Liver (tissue), 3 donors: ENCODE data around the gene ACTR2.

Experiments
- CTCF ChIP-seq: fragments of 150-350 bp; IDR thresholded peaks from 2 replicates; pipeline ENCODE4 v1.5.1; 2017; ENCODE audit warnings: improper control_type of control experiment, low read depth, low read length; ENCODE audit not compliant: missing input control
- GABPA ChIP-seq, 2 donors: IDR thresholded peaks in 1 of 2; conservative IDR thresholded peaks in 1 of 2; 2 replicates each; pipeline ENCODE4 v1.6.1; 2016; ENCODE audit warnings: antibody characterized with exemption in 2 of 2, mild to moderate bottlenecking in 1 of 2, moderate library complexity in 1 of 2
- JUND ChIP-seq, 2 donors: IDR thresholded peaks; 2 replicates each; pipeline ENCODE4 v1.6.1; 2016; ENCODE audit warnings: antibody characterized with exemption in 2 of 2
- MAX ChIP-seq: IDR thresholded peaks from 2 replicates; pipeline ENCODE4 v1.6.1; 2016; ENCODE audit warnings: antibody characterized with exemption
- TAF1 ChIP-seq: conservative IDR thresholded peaks from 2 replicates; pipeline ENCODE4 v1.6.1; 2016; ENCODE audit warnings: antibody characterized with exemption, mild to moderate bottlenecking
- TF ChIP-seq, protein P1 (sequence below): IDR thresholded peaks from 2 replicates; pipeline ENCODE4 v1.6.1; 2016; ENCODE audit warnings: antibody characterized with exemption, mild to moderate bottlenecking
- donor health status: healthy.
- donor health status: healthy.

GRCh38 chr2:65231892-65232477 is 4.4 kb downstream of the ACTR2 start:
- TF ChIP-seq CTCF (no peak), GABPA (IDR thresholded peaks at IDR 0.05 in 1 of 2, conservative IDR thresholded peaks at IDR 0.05 in 1 of 2) (no peak), MAX (no peak), TAF1 (no peak), JUND (IDR thresholded peaks at IDR 0.05) (no peak)
- TF ChIP-seq, protein P1, sequence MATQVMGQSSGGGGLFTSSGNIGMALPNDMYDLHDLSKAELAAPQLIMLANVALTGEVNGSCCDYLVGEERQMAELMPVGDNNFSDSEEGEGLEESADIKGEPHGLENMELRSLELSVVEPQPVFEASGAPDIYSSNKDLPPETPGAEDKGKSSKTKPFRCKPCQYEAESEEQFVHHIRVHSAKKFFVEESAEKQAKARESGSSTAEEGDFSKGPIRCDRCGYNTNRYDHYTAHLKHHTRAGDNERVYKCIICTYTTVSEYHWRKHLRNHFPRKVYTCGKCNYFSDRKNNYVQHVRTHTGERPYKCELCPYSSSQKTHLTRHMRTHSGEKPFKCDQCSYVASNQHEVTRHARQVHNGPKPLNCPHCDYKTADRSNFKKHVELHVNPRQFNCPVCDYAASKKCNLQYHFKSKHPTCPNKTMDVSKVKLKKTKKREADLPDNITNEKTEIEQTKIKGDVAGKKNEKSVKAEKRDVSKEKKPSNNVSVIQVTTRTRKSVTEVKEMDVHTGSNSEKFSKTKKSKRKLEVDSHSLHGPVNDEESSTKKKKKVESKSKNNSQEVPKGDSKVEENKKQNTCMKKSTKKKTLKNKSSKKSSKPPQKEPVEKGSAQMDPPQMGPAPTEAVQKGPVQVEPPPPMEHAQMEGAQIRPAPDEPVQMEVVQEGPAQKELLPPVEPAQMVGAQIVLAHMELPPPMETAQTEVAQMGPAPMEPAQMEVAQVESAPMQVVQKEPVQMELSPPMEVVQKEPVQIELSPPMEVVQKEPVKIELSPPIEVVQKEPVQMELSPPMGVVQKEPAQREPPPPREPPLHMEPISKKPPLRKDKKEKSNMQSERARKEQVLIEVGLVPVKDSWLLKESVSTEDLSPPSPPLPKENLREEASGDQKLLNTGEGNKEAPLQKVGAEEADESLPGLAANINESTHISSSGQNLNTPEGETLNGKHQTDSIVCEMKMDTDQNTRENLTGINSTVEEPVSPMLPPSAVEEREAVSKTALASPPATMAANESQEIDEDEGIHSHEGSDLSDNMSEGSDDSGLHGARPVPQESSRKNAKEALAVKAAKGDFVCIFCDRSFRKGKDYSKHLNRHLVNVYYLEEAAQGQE, result no peak
